Gastrocnemius medialis (tissue), 4 donors: ENCODE data around the gene DCUN1D1. TPM values are rescaled to one million over a fixed set of nuclear protein-coding genes. Genes with fewer than 3 reads are reported as not detected.
A peak's percentile ranks its signal among the peaks of the same experiment; 100 is the strongest.

Source experiments
- ATAC-seq, 2 donors: fragments of 150-250 bp; one replicate each; pipeline ENCODE4 v1.9.1; 2016
- DNase-seq, 2 donors: peaks; one replicate each; pipeline ENCODE4 v3.0.0-alpha.2; 2019
- H3K27ac ChIP-seq, 4 donors: fragments of 200-600 bp; sonication (generic); 1 replicate in 1 of 4; 2 replicates in 3 of 4; pipeline ENCODE4 v1.5.1; 2016 to 2018; ENCODE audit warnings: mild to moderate bottlenecking in 2 of 4, moderate library complexity in 1 of 4
- H3K27me3 ChIP-seq, 3 donors: fragments of 200-600 bp; sonication (generic) in 2 of 3; 1 replicate in 1 of 3; 2 replicates in 2 of 3; pipeline versions ENCODE4 v1.5.1 to v1.6.0; 2016 to 2019; ENCODE audit warnings: mild to moderate bottlenecking in 1 of 3, moderate library complexity in 1 of 3
- H3K36me3 ChIP-seq, 2 donors: fragments of 200-600 bp; sonication (generic) in 1 of 2; one replicate each; pipeline ENCODE4 v1.5.1; 2017 to 2018
- H3K4me1 ChIP-seq, 2 donors: fragments of 200-600 bp; sonication (generic) in 1 of 2; one replicate each; pipeline ENCODE4 v1.5.1; 2016 to 2017; ENCODE audit warnings: mild to moderate bottlenecking in 2 of 2
- H3K4me3 ChIP-seq, 4 donors: fragments of 200-600 bp; sonication (generic) in 3 of 4; 1 replicate in 1 of 4; 2 replicates in 3 of 4; pipeline ENCODE4 v1.5.1; 2016 to 2019; ENCODE audit warnings: mild to moderate bottlenecking in 2 of 4
- H3K9me3 ChIP-seq, 3 donors: fragments of 200-600 bp; sonication (generic) in 2 of 3; 1 replicate in 1 of 3; 2 replicates in 2 of 3; pipeline ENCODE4 v1.5.1; 2016 to 2019
- CTCF ChIP-seq, 5 experiments: fragments of 450-650 bp in 3 of 5; fragments of 200-600 bp in 2 of 5; sonication (generic) in 2 of 5; IDR thresholded peaks in 4 of 5; conservative IDR thresholded peaks in 1 of 5; 1 replicate in 4 of 5; 2 replicates in 1 of 5; pipeline ENCODE4 v1.5.1; 2016 to 2019; ENCODE audit warnings: antibody characterized with exemption in 5 of 5, mild to moderate bottlenecking in 3 of 5, moderate library complexity in 3 of 5
- POLR2A ChIP-seq, 2 donors: fragments of 450-650 bp; IDR thresholded peaks; one replicate each; pipeline ENCODE4 v1.6.1; 2017; ENCODE audit warnings: antibody characterized with exemption in 2 of 2, mild to moderate bottlenecking in 2 of 2, moderate library complexity in 2 of 2
- in situ Hi-C, 4 donors: fragments of 200-750 bp; cut with MboI; loops; one replicate each; pipeline versions ENCODE4 v1.15.0 to v1.8.0; 2017; ENCODE audit warnings: low sequenced_read_pairs in 4 of 4
- intact Hi-C: fragments of 100-400 bp; cut with DNase I; formaldehyde crosslinking; loops from one replicate; pipeline ENCODE4 v1.15.1; 2023; ENCODE audit warnings: low total_unique reads
- total RNA-seq, 4 donors: library from RNA; depleted of rRNA; stranded (reverse); fragments of >200 nt; gene quantifications; one replicate each; pipeline versions ENCODE4 v1.1.0 to v1.2.3, GENCODE V29; 2016

DCUN1D1 gene
- total RNA-seq, 4 donors from 2014 or later, result 42.2 to 116 (median 54.4) TPM

GRCh38 chr3:182920515-182921084 is 59.7 kb downstream of the DCUN1D1 start:
- peaks cover 17 to 44% of the 10 kb centered on the region in 2 donors for H3K4me1 ChIP-seq
- H3K4me3 ChIP-seq, result no peak overlapping the region
- no peaks in the 10 kb centered on the region for H3K9me3 ChIP-seq
- DNase-seq (peak in 1 of 2 donors; percentile 32), ATAC-seq (peak; percentile 22 to 62)
- TF ChIP-seq CTCF (IDR thresholded peaks at IDR 0.05 in 4 of 5, conservative IDR thresholded peaks at IDR 0.05 in 1 of 5) (no peak), POLR2A (IDR thresholded peaks at IDR 0.05) (no peak)
- no peaks in the 10 kb centered on the region for H3K36me3 ChIP-seq
- intact Hi-C loops (no loop called here), in situ Hi-C loops (no loop called here)
- peak overlapping the region in 2 of 4 donors; percentile 26 to 36 for H3K27ac ChIP-seq
- no peaks in the 10 kb centered on the region for H3K27me3 ChIP-seq

GRCh38 chr3:182919866-182920357 is 60.4 kb downstream of the DCUN1D1 start:
- no peak for TF ChIP-seq CTCF (IDR thresholded peaks at IDR 0.05 in 4 of 5, conservative IDR thresholded peaks at IDR 0.05 in 1 of 5)
- TF ChIP-seq POLR2A (IDR thresholded peaks at IDR 0.05), result no peak
- in situ Hi-C loops (no loop called here), intact Hi-C loops (no loop called here)
- no peak for ATAC-seq
- no peaks in the 10 kb centered on the region for H3K36me3 ChIP-seq
- no peak overlapping the region for H3K4me3 ChIP-seq
- H3K27me3 ChIP-seq, result no peaks in the 10 kb centered on the region
- no peaks in the 10 kb centered on the region for H3K9me3 ChIP-seq
- H3K4me1 ChIP-seq, result peaks cover 14 to 42% of the 10 kb centered on the region in 2 donors
- no peak for DNase-seq
- peak overlapping the region in 2 of 4 donors; percentile 26 to 36 for H3K27ac ChIP-seq

- H3K27me3 ChIP-seq, result no peaks in the 10 kb centered on the region
- intact Hi-C loops (no loop called here), in situ Hi-C loops (no loop called here)
- ATAC-seq, result no peak
- no peak overlapping the region for H3K4me3 ChIP-seq
- H3K4me1 ChIP-seq, result peaks cover 18 to 53% of the 10 kb centered on the region in 2 donors
- no peaks in the 10 kb centered on the region for H3K36me3 ChIP-seq
- H3K9me3 ChIP-seq, result no peaks in the 10 kb centered on the region
- TF ChIP-seq POLR2A (IDR thresholded peaks at IDR 0.05) (no peak), CTCF (IDR thresholded peaks at IDR 0.05 in 4 of 5, conservative IDR thresholded peaks at IDR 0.05 in 1 of 5) (no peak)
- DNase-seq, result no peak
- H3K27ac ChIP-seq, result peak overlapping the region in 3 of 4 donors; percentile 16 to 61 (median 32)
Observed at GRCh38 chr3:182917134-182917533, 63.2 kb downstream of the DCUN1D1 start.

- ATAC-seq, result no peak
- TF ChIP-seq POLR2A (IDR thresholded peaks at IDR 0.05), result no peak
- TF ChIP-seq CTCF (IDR thresholded peaks at IDR 0.05 in 4 of 5, conservative IDR thresholded peaks at IDR 0.05 in 1 of 5), result no peak
- DNase-seq, result no peak
- Histone ChIP-seq H3K4me1 (peaks cover 18 to 49% of the 10 kb centered on the region in 2 donors), H3K4me3 (no peak overlapping the region), H3K27me3 (no peaks in the 10 kb centered on the region), H3K27ac (peak overlapping the region in 1 of 4 donors; percentile 49), H3K36me3 (no peaks in the 10 kb centered on the region), H3K9me3 (no peaks in the 10 kb centered on the region)
- intact Hi-C loops (no loop called here), in situ Hi-C loops (no loop called here)
Observed at GRCh38 chr3:182914341-182914740, 66.0 kb downstream of the DCUN1D1 start.
